ENCODE data around the gene TMEM178B. TPM values are rescaled to one million over a fixed set of nuclear protein-coding genes. Genes with fewer than 3 reads are reported as not detected.
"Not testable (repeated sequence)": the region's sequence is repeated elsewhere in the genome, so short reads cannot be mapped to it uniquely, and the experiment has no call there.

TMEM178B gene
- polyA plus RNA-seq, 1 donor (not counting 4 experiments of a cell fraction or from before 2014, with no cell fraction given) = not detected

GRCh38 chr7:141378405-141378804 lies 304.5 kb downstream of the TMEM178B start:
- TF ChIP-seq, protein P1, sequence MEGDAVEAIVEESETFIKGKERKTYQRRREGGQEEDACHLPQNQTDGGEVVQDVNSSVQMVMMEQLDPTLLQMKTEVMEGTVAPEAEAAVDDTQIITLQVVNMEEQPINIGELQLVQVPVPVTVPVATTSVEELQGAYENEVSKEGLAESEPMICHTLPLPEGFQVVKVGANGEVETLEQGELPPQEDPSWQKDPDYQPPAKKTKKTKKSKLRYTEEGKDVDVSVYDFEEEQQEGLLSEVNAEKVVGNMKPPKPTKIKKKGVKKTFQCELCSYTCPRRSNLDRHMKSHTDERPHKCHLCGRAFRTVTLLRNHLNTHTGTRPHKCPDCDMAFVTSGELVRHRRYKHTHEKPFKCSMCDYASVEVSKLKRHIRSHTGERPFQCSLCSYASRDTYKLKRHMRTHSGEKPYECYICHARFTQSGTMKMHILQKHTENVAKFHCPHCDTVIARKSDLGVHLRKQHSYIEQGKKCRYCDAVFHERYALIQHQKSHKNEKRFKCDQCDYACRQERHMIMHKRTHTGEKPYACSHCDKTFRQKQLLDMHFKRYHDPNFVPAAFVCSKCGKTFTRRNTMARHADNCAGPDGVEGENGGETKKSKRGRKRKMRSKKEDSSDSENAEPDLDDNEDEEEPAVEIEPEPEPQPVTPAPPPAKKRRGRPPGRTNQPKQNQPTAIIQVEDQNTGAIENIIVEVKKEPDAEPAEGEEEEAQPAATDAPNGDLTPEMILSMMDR (optimal IDR thresholded peaks at IDR 0.05 in 1 of 3, IDR thresholded peaks at IDR 0.05 in 1 of 3, conservative IDR thresholded peaks at IDR 0.05 in 1 of 3; ENCODE audit: extremely low read depth in 1 of 3, insufficient read depth in 2 of 3, low read length in 3 of 3) = no peak
- TF ChIP-seq EZH2 (IDR thresholded peaks at IDR 0.05; ENCODE audit: low read length) = no peak
- Histone ChIP-seq H3K27ac (ENCODE audit: control insufficient read depth, insufficient read depth, low read length) (no peak overlapping the region), H3K4me1 (ENCODE audit: control insufficient read depth, extremely low read depth, insufficient read depth, low read length) (no peaks in the 10 kb centered on the region), H3K9me3 (ENCODE audit: control insufficient read depth, low read depth, low read length) (no peaks in the 10 kb centered on the region), H3K9ac (ENCODE audit: control insufficient read depth, extremely low read depth, insufficient read depth, low read length) (no peak overlapping the region), H3K27me3 (ENCODE audit: control insufficient read depth, extremely low read depth, insufficient read depth, low read length) (no peaks in the 10 kb centered on the region), H3K9me1 (ENCODE audit: control insufficient read depth, extremely low read depth, insufficient read depth, low read length) (no peaks in the 10 kb centered on the region), H4K20me1 (ENCODE audit: control insufficient read depth, extremely low read depth, insufficient read depth, low read length) (no peaks in the 10 kb centered on the region), H3K4me3 (ENCODE audit: control insufficient read depth in 2 of 3, extremely low read depth in 1 of 3, insufficient read depth in 2 of 3, low read depth in 1 of 3, low read length in 3 of 3) (no peak overlapping the region), H2AFZ (ENCODE audit: control insufficient read depth, low read length) (no peak overlapping the region), H3K4me2 (ENCODE audit: control insufficient read depth, extremely low read depth, insufficient read depth, low read depth, low read length) (no peak overlapping the region), H3K36me3 (ENCODE audit: control insufficient read depth in 2 of 2, extremely low read depth in 1 of 2, insufficient read depth in 2 of 2, low read length in 2 of 2) (no peaks in the 10 kb centered on the region), H3K79me2 (ENCODE audit: control insufficient read depth, insufficient read depth, low read length) (no peaks in the 10 kb centered on the region)
- FAIRE-seq (no peak), DNase-seq (ENCODE audit: low read depth, low spot score) (no peak)
- dilution Hi-C loops (cut with MboI; ENCODE audit: extremely low pct_ligation_motif_present, low sequenced_read_pairs) = no loop called here

GRCh38 chr7:141381794-141382427 lies 308.0 kb downstream of the TMEM178B start:
- no peak overlapping the region for H3K27ac ChIP-seq (ENCODE audit: control insufficient read depth, insufficient read depth, low read length)
- TF ChIP-seq, protein P1 (optimal IDR thresholded peaks at IDR 0.05 in 1 of 3, IDR thresholded peaks at IDR 0.05 in 1 of 3, conservative IDR thresholded peaks at IDR 0.05 in 1 of 3; ENCODE audit: extremely low read depth in 1 of 3, insufficient read depth in 2 of 3, low read length in 3 of 3) = no peak
- no peak for TF ChIP-seq EZH2 (IDR thresholded peaks at IDR 0.05; ENCODE audit: low read length)
- H3K79me2 ChIP-seq (ENCODE audit: control insufficient read depth, insufficient read depth, low read length) = no peaks in the 10 kb centered on the region
- DNase-seq (ENCODE audit: low read depth, low spot score) (no peak), FAIRE-seq (no peak)
- H4K20me1 ChIP-seq (ENCODE audit: control insufficient read depth, extremely low read depth, insufficient read depth, low read length) = no peaks in the 10 kb centered on the region
- no peaks in the 10 kb centered on the region for H3K4me1 ChIP-seq (ENCODE audit: control insufficient read depth, extremely low read depth, insufficient read depth, low read length)
- H3K4me3 ChIP-seq (ENCODE audit: control insufficient read depth in 2 of 3, extremely low read depth in 1 of 3, insufficient read depth in 2 of 3, low read depth in 1 of 3, low read length in 3 of 3) = no peak overlapping the region
- H3K9ac ChIP-seq (ENCODE audit: control insufficient read depth, extremely low read depth, insufficient read depth, low read length) = no peak overlapping the region
- H2AFZ ChIP-seq (ENCODE audit: control insufficient read depth, low read length) = no peak overlapping the region
- dilution Hi-C loops (cut with MboI; ENCODE audit: extremely low pct_ligation_motif_present, low sequenced_read_pairs) = no loop called here
- no peaks in the 10 kb centered on the region for H3K9me3 ChIP-seq (ENCODE audit: control insufficient read depth, low read depth, low read length)
- no peaks in the 10 kb centered on the region for H3K36me3 ChIP-seq (ENCODE audit: control insufficient read depth in 2 of 2, extremely low read depth in 1 of 2, insufficient read depth in 2 of 2, low read length in 2 of 2)
- no peaks in the 10 kb centered on the region for H3K27me3 ChIP-seq (ENCODE audit: control insufficient read depth, extremely low read depth, insufficient read depth, low read length)
- no peak overlapping the region for H3K4me2 ChIP-seq (ENCODE audit: control insufficient read depth, extremely low read depth, insufficient read depth, low read depth, low read length)
- no peaks in the 10 kb centered on the region for H3K9me1 ChIP-seq (ENCODE audit: control insufficient read depth, extremely low read depth, insufficient read depth, low read length)

GRCh38 chr7:141383356-141383755 lies 309.5 kb downstream of the TMEM178B start:
- H3K27me3 ChIP-seq (ENCODE audit: control insufficient read depth, extremely low read depth, insufficient read depth, low read length); DNase-seq (ENCODE audit: low read depth, low spot score); H3K4me1 ChIP-seq (ENCODE audit: control insufficient read depth, extremely low read depth, insufficient read depth, low read length); H3K27ac ChIP-seq (ENCODE audit: control insufficient read depth, insufficient read depth, low read length); H3K9me1 ChIP-seq (ENCODE audit: control insufficient read depth, extremely low read depth, insufficient read depth, low read length); FAIRE-seq; H2AFZ ChIP-seq (ENCODE audit: control insufficient read depth, low read length); H3K4me3 ChIP-seq (ENCODE audit: control insufficient read depth in 2 of 3, extremely low read depth in 1 of 3, insufficient read depth in 2 of 3, low read depth in 1 of 3, low read length in 3 of 3); H3K79me2 ChIP-seq (ENCODE audit: control insufficient read depth, insufficient read depth, low read length); dilution Hi-C loops (cut with MboI; ENCODE audit: extremely low pct_ligation_motif_present, low sequenced_read_pairs); H3K9ac ChIP-seq (ENCODE audit: control insufficient read depth, extremely low read depth, insufficient read depth, low read length); H4K20me1 ChIP-seq (ENCODE audit: control insufficient read depth, extremely low read depth, insufficient read depth, low read length); H3K36me3 ChIP-seq (ENCODE audit: control insufficient read depth in 2 of 2, extremely low read depth in 1 of 2, insufficient read depth in 2 of 2, low read length in 2 of 2); H3K4me2 ChIP-seq (ENCODE audit: control insufficient read depth, extremely low read depth, insufficient read depth, low read depth, low read length); H3K9me3 ChIP-seq (ENCODE audit: control insufficient read depth, low read depth, low read length): not testable (repeated sequence)
